Nephron progenitor cell (in vitro differentiated cells): ENCODE data around the gene UBQLNL.

Source experiments
- DNase-seq: peaks from one replicate; pipeline ENCODE4 v3.0.0; 2021
- H3K27ac Mint-ChIP-seq: 2 replicates; pipeline ENCODE4 v1.8.0; 2021; ENCODE audit warnings: mild to moderate bottlenecking, moderate library complexity, mixed read lengths
- H3K27me3 Mint-ChIP-seq: 2 replicates; pipeline ENCODE4 v1.8.0; 2021; ENCODE audit warnings: mild to moderate bottlenecking, low read depth, mixed read lengths; ENCODE audit not compliant: poor library complexity
- H3K36me3 Mint-ChIP-seq: 2 replicates; pipeline ENCODE4 v1.8.0; 2021; ENCODE audit warnings: low read depth, mixed read lengths
- H3K4me1 Mint-ChIP-seq: 2 replicates; pipeline ENCODE4 v1.8.0; 2021; ENCODE audit warnings: mixed read lengths
- H3K4me3 Mint-ChIP-seq: 2 replicates; pipeline ENCODE4 v1.8.0; 2021; ENCODE audit warnings: mild to moderate bottlenecking, moderate library complexity, mixed read lengths
- H3K9me3 Mint-ChIP-seq: 2 replicates; pipeline ENCODE4 v1.8.0; 2021; ENCODE audit warnings: mild to moderate bottlenecking, moderate library complexity, mixed read lengths
- CTCF ChIP-seq: fragments of 200-600 bp; sonication (generic); IDR thresholded peaks from 2 replicates; pipeline ENCODE4 v1.5.0; 2021; ENCODE audit warnings: antibody characterized with exemption

The UBQLNL gene, protein sequence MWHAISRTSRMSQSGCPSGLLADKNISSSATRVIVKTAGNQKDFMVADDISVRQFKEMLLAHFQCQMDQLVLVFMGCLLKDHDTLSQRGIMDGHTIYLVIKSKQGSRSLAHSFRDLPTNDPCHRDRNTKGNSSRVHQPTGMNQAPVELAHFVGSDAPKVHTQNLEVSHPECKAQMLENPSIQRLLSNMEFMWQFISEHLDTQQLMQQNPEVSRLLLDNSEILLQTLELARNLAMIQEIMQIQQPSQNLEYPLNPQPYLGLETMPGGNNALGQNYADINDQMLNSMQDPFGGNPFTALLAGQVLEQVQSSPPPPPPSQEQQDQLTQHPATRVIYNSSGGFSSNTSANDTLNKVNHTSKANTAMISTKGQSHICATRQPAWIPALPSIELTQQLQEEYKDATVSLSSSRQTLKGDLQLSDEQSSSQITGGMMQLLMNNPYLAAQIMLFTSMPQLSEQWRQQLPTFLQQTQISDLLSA

GRCh38 chr11:5516599-5516998, at the start of gene UBQLNL:
Gene UBQLNL, minus strand, starts transcription at chr11:5516699. Its CDS starts 258 bp downstream, at chr11:5516441.
- H3K36me3 Mint-ChIP-seq: no peaks in the 10 kb centered on the region
- no peaks in the 10 kb centered on the region for H3K4me1 Mint-ChIP-seq
- no peak for DNase-seq
- H3K27me3 Mint-ChIP-seq: peaks cover 16% of the 10 kb centered on the region
- H3K27ac Mint-ChIP-seq: no peak within 1 kb of the TSS
- H3K4me3 Mint-ChIP-seq: no peak within 1 kb of the TSS
- no peak for TF ChIP-seq CTCF
- no peaks in the 10 kb centered on the region for H3K9me3 Mint-ChIP-seq

- no peak for TF ChIP-seq CTCF
- Mint-ChIP-seq H3K4me3 (no peak overlapping the region), H3K36me3 (no peaks in the 10 kb centered on the region), H3K27ac (no peak overlapping the region), H3K9me3 (no peaks in the 10 kb centered on the region), H3K27me3 (peaks cover 4% of the 10 kb centered on the region), H3K4me1 (no peaks in the 10 kb centered on the region)
- no peak for DNase-seq
These were observed 47.9 kb upstream of the UBQLNL start for GRCh38 chr11:5564259-5565019.

- no peak overlapping the region for H3K27ac Mint-ChIP-seq
- no peak for TF ChIP-seq CTCF
- H3K27me3 Mint-ChIP-seq: peaks cover 4% of the 10 kb centered on the region
- no peak overlapping the region for H3K4me3 Mint-ChIP-seq
- DNase-seq: no peak
- H3K9me3 Mint-ChIP-seq: no peaks in the 10 kb centered on the region
- no peaks in the 10 kb centered on the region for H3K36me3 Mint-ChIP-seq
- peaks cover 8% of the 10 kb centered on the region for H3K4me1 Mint-ChIP-seq
These were observed 41.3 kb upstream of the UBQLNL start for GRCh38 chr11:5557751-5558150.

DNA sequence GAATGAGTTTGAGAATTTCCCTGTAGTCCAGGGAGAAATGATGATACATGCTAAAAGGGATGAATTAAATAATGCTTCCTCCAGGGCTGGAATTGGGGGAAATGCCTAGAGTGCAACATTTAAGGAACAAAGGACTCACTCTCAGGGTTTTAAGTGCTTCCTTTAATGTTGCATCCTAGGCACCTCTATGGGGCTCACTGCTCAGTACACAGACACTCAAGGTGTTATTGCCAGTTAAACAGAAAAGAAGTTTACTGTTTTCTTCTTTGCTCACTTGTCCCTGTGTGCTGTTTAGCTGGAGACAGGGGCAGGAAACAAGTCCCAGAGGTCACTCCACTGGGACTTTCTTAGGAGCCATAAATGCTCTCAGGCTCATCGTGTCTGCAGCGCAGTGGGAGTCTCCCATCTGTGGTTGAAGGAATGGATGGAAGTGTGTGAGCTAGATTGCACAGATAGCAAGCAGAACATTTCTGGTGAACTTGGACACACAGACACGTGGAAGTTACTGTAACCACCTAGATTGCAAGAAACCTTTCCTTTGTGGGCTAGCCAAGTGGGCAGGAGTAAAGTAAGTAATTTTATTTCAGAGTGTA, 40.2 kb upstream of the UBQLNL start:
- Mint-ChIP-seq H3K9me3 (no peaks in the 10 kb centered on the region), H3K4me3 (no peak overlapping the region), H3K36me3 (no peaks in the 10 kb centered on the region), H3K27me3 (peaks cover 5% of the 10 kb centered on the region), H3K27ac (no peak overlapping the region), H3K4me1 (peaks cover 8% of the 10 kb centered on the region)
- TF ChIP-seq CTCF: no peak
- no peak for DNase-seq

DNA sequence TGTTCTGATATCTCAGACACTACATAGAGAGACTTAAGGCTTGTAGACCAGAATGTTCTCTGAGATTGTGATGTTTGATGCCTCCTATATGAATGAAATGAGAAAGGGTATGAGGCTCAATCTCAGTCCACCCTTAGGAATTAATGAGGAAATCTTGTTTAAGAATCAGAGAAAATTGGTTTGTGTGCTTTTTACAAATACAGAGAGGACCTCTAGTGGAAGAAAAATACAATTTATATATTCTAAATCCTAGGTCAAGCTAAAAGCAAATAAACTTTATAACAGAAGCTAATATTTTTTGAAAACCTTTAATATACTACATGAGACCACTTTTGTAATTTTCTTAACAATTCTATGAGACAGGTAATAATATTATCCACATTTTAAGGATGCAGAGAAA, 36.8 kb upstream of the UBQLNL start:
- H3K36me3 Mint-ChIP-seq: no peaks in the 10 kb centered on the region
- H3K27me3 Mint-ChIP-seq: peaks cover 7% of the 10 kb centered on the region
- TF ChIP-seq CTCF: no peak
- H3K9me3 Mint-ChIP-seq: no peaks in the 10 kb centered on the region
- no peak overlapping the region for H3K27ac Mint-ChIP-seq
- DNase-seq: no peak
- H3K4me1 Mint-ChIP-seq: peaks cover 8% of the 10 kb centered on the region
- H3K4me3 Mint-ChIP-seq: no peak overlapping the region
